HG03354 (cell line): Measurements from ENCODE around the gene CEACAM7.

Experiments used
- ATAC-seq: cut with Tn5 transposase; IDR thresholded peaks from one replicate; pipeline ENCODE4 v1.9.1; 2021; ENCODE audit warnings: mild to moderate bottlenecking; ENCODE audit not compliant: unreplicated experiment, poor library complexity, severe bottlenecking

Gene CEACAM7

DNA sequence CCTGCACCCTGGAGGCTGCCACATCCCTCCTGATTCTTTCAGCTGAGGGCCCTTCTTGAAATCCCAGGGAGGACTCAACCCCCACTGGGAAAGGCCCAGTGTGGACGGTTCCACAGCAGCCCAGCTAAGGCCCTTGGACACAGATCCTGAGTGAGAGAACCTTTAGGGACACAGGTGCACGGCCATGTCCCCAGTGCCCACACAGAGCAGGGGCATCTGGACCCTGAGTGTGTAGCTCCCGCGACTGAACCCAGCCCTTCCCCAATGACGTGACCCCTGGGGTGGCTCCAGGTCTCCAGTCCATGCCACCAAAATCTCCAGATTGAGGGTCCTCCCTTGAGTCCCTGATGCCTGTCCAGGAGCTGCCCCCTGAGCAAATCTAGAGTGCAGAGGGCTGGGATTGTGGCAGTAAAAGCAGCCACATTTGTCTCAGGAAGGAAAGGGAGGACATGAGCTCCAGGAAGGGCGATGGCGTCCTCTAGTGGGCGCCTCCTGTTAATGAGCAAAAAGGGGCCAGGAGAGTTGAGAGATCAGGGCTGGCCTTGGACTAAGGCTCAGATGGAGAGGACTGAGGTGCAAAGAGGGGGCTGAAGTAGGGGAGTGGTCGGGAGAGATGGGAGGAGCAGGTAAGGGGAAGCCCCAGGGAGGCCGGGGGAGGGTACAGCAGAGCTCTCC is 13.5 kb upstream of the CEACAM7 start:
- no peak for ATAC-seq

DNA sequence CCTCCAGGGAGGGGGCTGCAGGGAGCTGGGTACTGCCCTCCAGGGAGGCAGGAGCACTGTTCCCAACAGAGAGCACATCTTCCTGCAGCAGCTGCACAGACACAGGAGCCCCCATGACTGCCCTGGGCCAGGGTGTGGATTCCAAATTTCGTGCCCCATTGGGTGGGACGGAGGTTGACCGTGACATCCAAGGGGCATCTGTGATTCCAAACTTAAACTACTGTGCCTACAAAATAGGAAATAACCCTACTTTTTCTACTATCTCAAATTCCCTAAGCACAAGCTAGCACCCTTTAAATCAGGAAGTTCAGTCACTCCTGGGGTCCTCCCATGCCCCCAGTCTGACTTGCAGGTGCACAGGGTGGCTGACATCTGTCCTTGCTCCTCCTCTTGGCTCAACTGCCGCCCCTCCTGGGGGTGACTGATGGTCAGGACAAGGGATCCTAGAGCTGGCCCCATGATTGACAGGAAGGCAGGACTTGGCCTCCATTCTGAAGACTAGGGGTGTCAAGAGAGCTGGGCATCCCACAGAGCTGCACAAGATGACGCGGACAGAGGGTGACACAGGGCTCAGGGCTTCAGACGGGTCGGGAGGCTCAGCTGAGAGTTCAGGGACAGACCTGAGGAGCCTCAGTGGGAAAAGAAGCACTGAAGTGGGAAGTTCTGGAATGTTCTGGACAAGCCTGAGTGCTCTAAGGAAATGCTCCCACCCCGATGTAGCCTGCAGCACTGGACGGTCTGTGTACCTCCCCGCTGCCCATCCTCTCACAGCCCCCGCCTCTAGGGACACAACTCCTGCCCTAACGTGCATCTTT is 12.5 kb upstream of the CEACAM7 start:
- ATAC-seq, result no peak

DNA sequence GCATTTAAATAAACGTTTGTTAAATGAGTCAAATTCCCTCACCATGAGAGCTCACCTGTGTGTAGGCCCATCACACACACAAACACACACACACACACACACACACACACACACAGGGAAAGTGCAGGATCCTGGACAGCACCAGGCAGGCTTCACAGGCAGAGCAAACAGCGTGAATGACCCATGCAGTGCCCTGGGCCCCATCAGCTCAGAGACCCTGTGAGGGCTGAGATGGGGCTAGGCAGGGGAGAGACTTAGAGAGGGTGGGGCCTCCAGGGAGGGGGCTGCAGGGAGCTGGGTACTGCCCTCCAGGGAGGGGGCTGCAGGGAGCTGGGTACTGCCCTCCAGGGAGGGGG is 11.9 kb upstream of the CEACAM7 start:
- no peak for ATAC-seq

DNA sequence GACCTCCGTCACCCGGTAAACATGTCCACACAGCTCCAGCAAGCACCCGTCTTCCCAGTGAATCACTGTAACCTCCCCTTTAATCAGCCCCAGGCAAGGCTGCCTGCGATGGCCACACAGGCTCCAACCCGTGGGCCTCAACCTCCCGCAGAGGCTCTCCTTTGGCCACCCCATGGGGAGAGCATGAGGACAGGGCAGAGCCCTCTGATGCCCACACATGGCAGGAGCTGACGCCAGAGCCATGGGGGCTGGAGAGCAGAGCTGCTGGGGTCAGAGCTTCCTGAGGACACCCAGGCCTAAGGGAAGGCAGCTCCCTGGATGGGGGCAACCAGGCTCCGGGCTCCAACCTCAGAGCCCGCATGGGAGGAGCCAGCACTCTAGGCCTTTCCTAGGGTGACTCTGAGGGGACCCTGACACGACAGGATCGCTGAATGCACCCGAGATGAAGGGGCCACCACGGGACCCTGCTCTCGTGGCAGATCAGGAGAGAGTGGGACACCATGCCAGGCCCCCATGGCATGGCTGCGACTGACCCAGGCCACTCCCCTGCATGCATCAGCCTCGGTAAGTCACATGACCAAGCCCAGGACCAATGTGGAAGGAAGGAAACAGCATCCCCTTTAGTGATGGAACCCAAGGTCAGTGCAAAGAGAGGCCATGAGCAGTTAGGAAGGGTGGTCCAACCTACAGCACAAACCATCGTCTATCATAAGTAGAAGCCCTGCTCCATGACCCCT is 11.3 kb upstream of the CEACAM7 start:
- no peak for ATAC-seq

DNA sequence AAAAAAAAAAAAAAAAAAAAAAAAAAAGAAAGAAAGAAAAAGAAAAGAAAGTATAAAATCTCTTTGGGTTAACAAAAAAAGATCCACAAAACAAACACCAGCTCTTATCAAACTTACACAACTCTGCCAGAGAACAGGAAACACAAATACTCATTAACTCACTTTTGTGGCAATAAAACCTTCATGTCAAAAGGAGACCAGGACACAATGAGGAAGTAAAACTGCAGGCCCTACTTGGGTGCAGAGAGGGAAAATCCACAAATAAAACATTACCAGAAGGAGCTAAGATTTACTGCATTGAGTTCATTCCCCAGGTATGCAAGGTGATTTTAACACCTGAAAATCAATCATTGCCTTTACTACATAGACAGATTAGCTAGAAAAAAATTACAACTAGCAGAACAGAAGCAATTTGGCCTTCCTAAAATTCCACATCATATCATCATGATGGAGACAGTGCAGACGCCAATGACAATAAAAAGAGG is 10.7 kb upstream of the CEACAM7 start:
- no peak for ATAC-seq

DNA sequence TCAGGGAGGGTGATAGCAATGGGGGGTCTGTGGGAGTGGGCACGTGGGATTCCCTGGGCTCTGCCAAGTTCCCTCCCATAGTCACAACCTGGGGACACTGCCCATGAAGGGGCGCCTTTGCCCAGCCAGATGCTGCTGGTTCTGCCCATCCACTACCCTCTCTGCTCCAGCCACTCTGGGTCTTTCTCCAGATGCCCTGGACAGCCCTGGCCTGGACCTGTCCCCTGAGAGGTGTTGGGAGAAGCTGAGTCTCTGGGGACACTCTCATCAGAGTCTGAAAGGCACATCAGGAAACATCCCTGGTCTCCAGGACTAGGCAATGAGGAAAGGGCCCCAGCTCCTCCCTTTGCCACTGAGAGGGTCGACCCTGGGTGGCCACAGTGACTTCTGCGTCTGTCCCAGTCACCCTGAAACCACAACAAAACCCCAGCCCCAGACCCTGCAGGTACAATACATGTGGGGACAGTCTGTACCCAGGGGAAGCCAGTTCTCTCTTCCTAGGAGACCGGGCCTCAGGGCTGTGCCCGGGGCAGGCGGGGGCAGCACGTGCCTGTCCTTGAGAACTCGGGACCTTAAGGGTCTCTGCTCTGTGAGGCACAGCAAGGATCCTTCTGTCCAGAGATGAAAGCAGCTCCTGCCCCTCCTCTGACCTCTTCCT is 9.3 kb upstream of the CEACAM7 start:
- ATAC-seq, result no peak

DNA sequence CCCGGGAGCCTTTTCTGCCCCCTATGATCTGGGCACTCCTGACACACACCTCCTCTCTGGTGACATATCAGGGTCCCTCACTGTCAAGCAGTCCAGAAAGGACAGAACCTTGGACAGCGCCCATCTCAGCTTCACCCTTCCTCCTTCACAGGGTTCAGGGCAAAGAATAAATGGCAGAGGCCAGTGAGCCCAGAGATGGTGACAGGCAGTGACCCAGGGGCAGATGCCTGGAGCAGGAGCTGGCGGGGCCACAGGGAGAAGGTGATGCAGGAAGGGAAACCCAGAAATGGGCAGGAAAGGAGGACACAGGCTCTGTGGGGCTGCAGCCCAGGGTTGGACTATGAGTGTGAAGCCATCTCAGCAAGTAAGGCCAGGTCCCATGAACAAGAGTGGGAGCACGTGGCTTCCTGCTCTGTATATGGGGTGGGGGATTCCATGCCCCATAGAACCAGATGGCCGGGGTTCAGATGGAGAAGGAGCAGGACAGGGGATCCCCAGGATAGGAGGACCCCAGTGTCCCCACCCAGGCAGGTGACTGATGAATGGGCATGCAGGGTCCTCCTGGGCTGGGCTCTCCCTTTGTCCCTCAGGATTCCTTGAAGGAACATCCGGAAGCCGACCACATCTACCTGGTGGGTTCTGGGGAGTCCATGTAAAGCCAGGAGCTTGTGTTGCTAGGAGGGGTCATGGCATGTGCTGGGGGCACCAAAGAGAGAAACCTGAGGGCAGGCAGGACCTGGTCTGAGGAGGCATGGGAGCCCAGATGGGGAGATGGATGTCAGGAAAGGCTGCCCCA is 8.5 kb upstream of the CEACAM7 start:
- ATAC-seq, result no peak

DNA sequence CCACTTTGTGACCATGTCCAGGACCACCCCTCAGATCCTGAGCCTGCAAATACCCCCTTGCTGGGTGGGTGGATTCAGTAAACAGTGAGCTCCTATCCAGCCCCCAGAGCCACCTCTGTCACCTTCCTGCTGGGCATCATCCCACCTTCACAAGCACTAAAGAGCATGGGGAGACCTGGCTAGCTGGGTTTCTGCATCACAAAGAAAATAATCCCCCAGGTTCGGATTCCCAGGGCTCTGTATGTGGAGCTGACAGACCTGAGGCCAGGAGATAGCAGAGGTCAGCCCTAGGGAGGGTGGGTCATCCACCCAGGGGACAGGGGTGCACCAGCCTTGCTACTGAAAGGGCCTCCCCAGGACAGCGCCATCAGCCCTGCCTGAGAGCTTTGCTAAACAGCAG is 7.7 kb upstream of the CEACAM7 start:
- ATAC-seq, result no peak

DNA sequence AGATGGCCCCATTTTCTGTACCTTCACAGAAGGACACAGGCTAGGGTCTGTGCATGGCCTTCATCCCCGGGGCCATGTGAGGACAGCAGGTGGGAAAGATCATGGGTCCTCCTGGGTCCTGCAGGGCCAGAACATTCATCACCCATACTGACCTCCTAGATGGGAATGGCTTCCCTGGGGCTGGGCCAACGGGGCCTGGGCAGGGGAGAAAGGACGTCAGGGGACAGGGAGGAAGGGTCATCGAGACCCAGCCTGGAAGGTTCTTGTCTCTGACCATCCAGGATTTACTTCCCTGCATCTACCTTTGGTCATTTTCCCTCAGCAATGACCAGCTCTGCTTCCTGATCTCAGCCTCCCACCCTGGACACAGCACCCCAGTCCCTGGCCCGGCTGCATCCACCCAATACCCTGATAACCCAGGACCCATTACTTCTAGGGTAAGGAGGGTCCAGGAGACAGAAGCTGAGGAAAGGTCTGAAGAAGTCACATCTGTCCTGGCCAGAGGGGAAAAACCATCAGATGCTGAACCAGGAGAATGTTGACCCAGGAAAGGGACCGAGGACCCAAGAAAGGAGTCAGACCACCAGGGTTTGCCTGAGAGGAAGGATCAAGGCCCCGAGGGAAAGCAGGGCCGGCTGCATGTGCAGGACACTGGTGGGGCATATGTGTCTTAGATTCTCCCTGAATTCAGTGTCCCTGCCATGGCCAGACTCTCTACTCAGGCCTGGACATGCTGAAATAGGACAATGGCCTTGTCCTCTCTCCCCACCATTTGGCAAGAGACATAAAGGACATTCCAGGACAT is 7.0 kb upstream of the CEACAM7 start:
- no peak for ATAC-seq

DNA sequence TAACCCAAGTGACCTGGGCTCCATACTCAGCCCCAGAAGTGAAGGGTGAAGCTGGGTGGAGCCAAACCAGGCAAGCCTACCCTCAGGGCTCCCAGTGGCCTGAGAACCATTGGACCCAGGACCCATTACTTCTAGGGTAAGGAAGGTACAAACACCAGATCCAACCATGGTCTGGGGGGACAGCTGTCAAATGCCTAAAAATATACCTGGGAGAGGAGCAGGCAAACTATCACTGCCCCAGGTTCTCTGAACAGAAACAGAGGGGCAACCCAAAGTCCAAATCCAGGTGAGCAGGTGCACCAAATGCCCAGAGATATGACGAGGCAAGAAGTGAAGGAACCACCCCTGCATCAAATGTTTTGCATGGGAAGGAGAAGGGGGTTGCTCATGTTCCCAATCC is 6.1 kb upstream of the CEACAM7 start:
- ATAC-seq, result no peak

DNA sequence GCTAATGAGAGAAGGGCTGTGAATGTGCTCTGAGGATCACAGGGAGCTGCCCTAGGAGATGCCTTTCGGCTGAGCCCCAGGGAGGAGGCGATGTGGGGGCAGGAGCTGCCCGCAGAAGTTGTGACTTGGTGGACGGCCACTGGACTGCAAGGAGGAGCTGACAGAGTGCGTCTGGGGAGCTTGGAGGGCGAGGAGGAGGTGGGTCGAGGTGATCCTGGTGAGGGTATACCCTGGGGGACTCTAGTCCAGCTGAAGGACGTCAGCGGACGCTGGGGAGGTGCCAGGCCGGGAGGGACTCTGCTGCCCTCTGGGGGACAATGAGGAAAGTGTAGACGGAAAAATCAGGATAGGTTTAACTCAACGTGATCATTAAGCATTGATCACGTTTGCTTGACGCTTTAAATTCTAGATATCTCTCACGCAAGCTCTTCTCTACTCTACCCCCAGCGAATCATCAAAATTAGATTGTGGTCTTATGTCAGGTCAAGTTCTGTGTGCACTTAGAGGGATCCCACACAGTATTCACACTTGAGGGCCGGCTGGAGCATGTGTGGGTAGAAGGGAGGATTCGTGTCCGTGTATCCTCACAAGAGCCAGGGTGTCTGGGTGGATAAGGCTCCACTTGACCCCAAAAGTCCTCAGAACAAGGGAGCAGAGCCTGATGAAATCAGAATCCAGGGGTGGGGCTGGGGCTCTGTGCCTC is 3.3 kb upstream of the CEACAM7 start:
- ATAC-seq, result no peak

DNA sequence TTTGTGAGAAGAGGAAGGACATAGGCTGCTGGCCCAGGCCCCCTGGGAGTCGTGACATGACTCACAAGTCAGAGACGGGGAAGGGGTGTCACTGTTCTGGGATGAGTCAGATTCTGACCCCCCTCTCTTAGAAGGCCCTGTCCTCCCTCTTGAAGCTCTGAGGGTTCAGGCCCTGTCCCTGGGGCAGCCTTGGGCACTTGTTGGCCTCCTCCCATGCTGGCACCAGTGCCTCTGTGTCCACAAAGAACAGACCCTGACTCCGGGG is 2.7 kb upstream of the CEACAM7 start:
- no peak for ATAC-seq

DNA sequence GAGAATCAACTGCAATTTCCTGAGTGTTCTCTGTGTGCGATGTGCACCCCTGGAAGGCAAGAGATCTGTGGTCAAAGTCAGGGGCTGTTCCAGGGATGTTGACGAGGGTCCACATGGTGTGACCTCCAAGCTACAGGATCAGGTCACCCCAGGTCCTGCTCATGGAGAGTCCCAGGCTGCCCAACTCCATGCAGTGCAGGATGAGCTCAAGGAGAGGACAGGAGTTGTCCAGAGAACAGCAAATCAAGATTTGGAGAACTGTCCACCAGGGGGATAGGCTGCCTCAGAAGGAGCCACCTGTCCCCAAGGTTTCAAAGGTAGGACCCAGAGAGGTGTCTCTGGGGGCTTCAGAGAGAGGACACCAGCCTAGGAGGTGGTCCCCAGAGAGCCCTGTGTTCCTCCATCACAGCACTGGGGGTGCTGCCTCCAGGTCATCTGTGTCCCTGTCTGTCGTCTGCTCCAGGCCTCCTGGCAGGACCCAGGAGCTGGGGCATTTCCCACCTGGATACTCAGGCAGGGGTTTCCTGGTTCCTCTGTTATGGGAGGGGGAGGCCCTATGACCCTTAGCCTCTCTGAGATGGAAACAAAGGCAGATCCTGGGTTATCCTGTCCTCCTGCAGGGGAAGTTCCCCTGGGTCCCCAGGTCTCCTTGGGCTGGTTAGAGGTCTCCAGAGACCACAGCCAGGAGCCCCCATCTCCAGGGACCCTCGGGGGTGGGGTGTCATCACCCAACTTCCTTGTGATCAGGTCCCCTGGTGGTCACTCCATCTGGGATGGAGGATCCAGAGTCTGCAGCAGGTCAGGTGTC is 2.1 kb upstream of the CEACAM7 start:
- no peak for ATAC-seq

DNA sequence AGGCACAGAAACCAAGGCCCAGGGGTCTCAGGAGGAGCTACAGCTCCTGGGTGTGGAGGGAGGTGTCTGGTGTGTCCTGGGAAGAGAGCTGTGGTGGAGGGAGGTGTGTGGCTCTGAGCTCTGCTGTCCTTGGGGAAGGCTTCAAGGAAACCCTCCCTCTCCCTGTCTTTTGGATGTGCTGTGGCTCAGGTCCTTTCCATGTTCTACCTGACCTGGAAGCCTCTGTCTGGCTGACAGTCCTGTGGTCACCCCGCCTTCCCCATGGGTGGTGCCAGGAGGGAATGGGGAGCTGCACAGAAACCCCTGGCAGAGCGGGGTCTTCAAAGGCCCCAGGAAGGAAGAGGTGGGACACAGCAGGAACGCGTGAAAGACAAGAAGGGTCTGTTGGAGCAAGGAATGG is 617 bp upstream of the CEACAM7 start:
- ATAC-seq, result no peak

DNA sequence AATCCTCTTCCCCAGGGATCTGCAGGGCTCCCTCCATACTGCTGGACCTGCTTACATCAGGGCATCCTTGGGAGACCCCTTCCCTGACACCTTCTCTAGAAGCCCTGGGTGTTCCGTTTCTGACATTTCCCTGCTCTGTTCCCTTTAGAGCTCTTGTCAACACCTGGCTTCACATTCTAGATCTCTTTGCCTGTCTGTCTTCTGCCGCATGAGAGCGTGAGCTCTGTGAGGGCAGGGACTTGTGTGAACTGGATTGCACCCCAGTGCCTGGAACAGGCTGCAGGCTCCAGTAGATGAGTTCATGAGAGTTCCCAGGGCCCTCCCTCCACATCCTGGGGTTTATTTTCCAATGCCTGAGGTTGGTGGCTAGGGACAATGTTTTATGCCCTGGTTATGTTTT is 651 bp downstream of the CEACAM7 start:
- ATAC-seq, result no peak

DNA sequence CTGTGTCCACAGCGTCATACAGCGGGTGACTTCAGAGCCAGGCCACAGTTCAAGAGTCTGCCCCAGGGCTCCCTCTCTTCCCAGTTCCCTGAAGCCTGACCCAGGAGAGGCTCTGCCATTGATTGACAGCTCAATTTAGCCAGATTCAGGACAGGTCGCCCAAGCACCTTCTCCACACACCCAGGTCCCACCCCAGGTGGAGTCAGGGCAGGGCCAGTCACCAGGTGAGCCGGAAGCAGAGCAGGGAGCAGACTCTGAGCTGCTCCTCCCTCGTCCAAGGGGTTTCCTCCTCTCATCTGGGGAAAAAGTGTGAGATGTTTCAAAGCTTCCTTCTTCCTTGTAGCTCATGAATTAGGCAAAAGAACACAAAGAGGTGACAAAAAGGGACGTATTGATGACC is 5.6 kb downstream of the CEACAM7 start:
- no peak for ATAC-seq

DNA sequence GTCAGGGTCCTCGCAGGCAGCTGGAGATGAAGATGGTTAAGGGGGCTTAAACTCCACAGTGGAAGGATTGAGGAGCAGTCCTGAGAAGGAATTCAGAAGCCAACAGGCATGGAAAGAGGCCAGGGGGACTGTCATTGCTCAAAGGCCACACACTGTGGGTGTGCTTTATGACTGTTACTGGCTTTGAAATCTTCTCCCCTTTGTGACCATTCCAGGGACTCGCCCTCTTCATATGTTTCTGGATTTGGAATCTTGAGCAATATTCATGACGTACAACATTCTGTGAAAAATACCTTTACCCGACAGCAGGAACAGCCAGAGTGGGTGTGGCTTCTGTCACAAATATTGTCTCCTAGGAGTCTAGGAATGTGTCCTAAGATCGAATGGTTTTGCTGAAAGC is 16.6 kb downstream of the CEACAM7 start:
- ATAC-seq, result no peak

DNA sequence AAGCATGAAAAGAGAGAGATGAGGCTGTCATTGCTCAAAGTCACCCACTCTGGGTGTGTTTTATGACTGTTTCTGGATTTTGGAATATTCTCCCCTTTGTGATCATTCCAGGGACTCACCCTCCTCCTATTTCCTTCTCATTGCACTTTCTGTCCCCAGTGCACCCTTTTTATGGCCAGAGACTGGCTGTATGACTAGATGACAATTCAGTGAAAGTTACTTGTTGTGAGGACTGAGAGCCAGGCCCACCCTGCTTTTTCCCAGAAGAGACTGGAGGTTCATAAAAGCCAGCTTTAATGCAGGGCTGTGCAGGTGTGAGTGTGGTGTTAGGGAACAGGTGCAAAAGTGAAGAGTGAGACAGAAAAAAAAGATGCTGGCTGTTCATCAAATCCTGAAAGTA is 17.3 kb downstream of the CEACAM7 start:
- ATAC-seq, result no peak
